ENCODE data around the gene MRPL34. TPM values are rescaled to one million over a fixed set of nuclear protein-coding genes. Genes with fewer than 3 reads are reported as not detected.

Gene MRPL34
- total RNA-seq, 1 experiment from 2014 or later = 65.8 TPM

GRCh38 chr19:17329366-17330261 lies 23.9 kb downstream of the MRPL34 start:
- POLR2A ChIA-PET = interaction anchor here (0.6 to 10.1 kb wide), 2 partner anchors 22 to 252 kb away, joined by 3 to 152 read pairs; partner anchors contain the start of genes ABHD8, DDA1 and MRPL34

GRCh38 chr19:17330262-17331044 lies 24.8 kb downstream of the MRPL34 start:
- CTCF ChIA-PET = interaction anchor here (0.6 to 1.0 kb wide), 2 partner anchors 24 to 36 kb away, joined by 3 read pairs; no protein-coding TSS in a partner anchor
- TF ChIP-seq CTCF (IDR thresholded peaks at IDR 0.05; ENCODE audit: unreplicated experiment) = no peak
- Mint-ChIP-seq H3K9me3 (ENCODE audit: unreplicated experiment) (no peaks in the 10 kb centered on the region), H3K27me3 (ENCODE audit: insufficient read depth, unreplicated experiment) (no peaks in the 10 kb centered on the region), H3K27ac (ENCODE audit: low read depth, unreplicated experiment) (no peak overlapping the region), H3K4me3 (ENCODE audit: unreplicated experiment) (no peak overlapping the region), H3K36me3 (ENCODE audit: insufficient read depth, unreplicated experiment) (peaks cover 28% of the 10 kb centered on the region), H3K4me1 (ENCODE audit: insufficient read depth, unreplicated experiment) (peaks cover 20% of the 10 kb centered on the region)
- BruUV-seq (replicated peaks) = no TSS peak
- no peak for DNase-seq (ENCODE audit: unreplicated experiment)
- intact Hi-C loops (cut with micrococcal nuclease) = no loop called here
- POLR2A ChIA-PET = interaction anchor here (0.6 to 10.1 kb wide), 2 partner anchors 22 to 253 kb away, joined by 3 to 152 read pairs; partner anchors contain the start of genes ABHD8, DDA1 and MRPL34

More at GRCh38 chr19:17329366-17330261, 23.9 kb downstream of the MRPL34 start:
- Mint-ChIP-seq H3K36me3 (ENCODE audit: insufficient read depth, unreplicated experiment) (peaks cover 34% of the 10 kb centered on the region), H3K27me3 (ENCODE audit: insufficient read depth, unreplicated experiment) (no peaks in the 10 kb centered on the region), H3K9me3 (ENCODE audit: unreplicated experiment) (no peaks in the 10 kb centered on the region), H3K4me3 (ENCODE audit: unreplicated experiment) (no peak overlapping the region), H3K27ac (ENCODE audit: low read depth, unreplicated experiment) (no peak overlapping the region), H3K4me1 (ENCODE audit: insufficient read depth, unreplicated experiment) (peaks cover 14% of the 10 kb centered on the region)
- BruUV-seq (replicated peaks) = no TSS peak
- intact Hi-C loops (cut with micrococcal nuclease) = no loop called here
- DNase-seq (ENCODE audit: unreplicated experiment) = no peak
- TF ChIP-seq CTCF (IDR thresholded peaks at IDR 0.05; ENCODE audit: unreplicated experiment) = no peak
- CTCF ChIA-PET = no interaction called here

GRCh38 chr19:17331045-17331558 lies 25.4 kb downstream of the MRPL34 start:
- POLR2A ChIA-PET = interaction anchor here (10.1 kb wide), 1 partner anchor 23 kb away, joined by 152 read pairs; the partner anchor contains the start of genes ABHD8, DDA1 and MRPL34
- no peaks in the 10 kb centered on the region for H3K9me3 Mint-ChIP-seq (ENCODE audit: unreplicated experiment)
- TF ChIP-seq CTCF (IDR thresholded peaks at IDR 0.05; ENCODE audit: unreplicated experiment) = no peak
- peaks cover 15% of the 10 kb centered on the region for H3K4me1 Mint-ChIP-seq (ENCODE audit: insufficient read depth, unreplicated experiment)
- no peak overlapping the region for H3K4me3 Mint-ChIP-seq (ENCODE audit: unreplicated experiment)
- H3K36me3 Mint-ChIP-seq (ENCODE audit: insufficient read depth, unreplicated experiment) = peaks cover 28% of the 10 kb centered on the region
- BruUV-seq (replicated peaks) = no TSS peak
- no peak for DNase-seq (ENCODE audit: unreplicated experiment)
- no peaks in the 10 kb centered on the region for H3K27me3 Mint-ChIP-seq (ENCODE audit: insufficient read depth, unreplicated experiment)
- no peak overlapping the region for H3K27ac Mint-ChIP-seq (ENCODE audit: low read depth, unreplicated experiment)
- CTCF ChIA-PET = interaction anchor here (1.0 to 2.9 kb wide), 2 partner anchors 15 to 24 kb away, joined by 3 to 8 read pairs; no protein-coding TSS in a partner anchor
- intact Hi-C loops (cut with micrococcal nuclease) = no loop called here
